Endodermal cell (in vitro differentiated cells): ENCODE results near the gene MAML1. TPM values are rescaled to one million over a fixed set of nuclear protein-coding genes. Genes with fewer than 3 reads are reported as not detected.
A peak's percentile ranks its signal among the peaks of the same experiment; 100 is the strongest.

ENCODE experiments used
- DNase-seq: peaks from one replicate; pipeline ENCODE4 v3.0.0-alpha.2; 2017
- H3K27ac ChIP-seq: 2 replicates; pipeline ENCODE4 v1.5.1; 2013; ENCODE audit warnings: mild to moderate bottlenecking, low read depth, low read length, moderate library complexity
- H3K27me3 ChIP-seq: 2 replicates; pipeline ENCODE4 v1.6.1; 2013; ENCODE audit warnings: mild to moderate bottlenecking, low read length, moderate library complexity; ENCODE audit not compliant: insufficient read depth, control insufficient read depth, poor library complexity, severe bottlenecking
- H3K36me3 ChIP-seq: 2 replicates; pipeline ENCODE4 v1.7.0; 2013; ENCODE audit warnings: mild to moderate bottlenecking, low read length, moderate library complexity; ENCODE audit not compliant: control insufficient read depth, insufficient read depth
- H3K4me1 ChIP-seq: one replicate; pipeline ENCODE4 v1.7.0; 2013; ENCODE audit warnings: low read length; ENCODE audit not compliant: control insufficient read depth, insufficient read depth
- H3K4me3 ChIP-seq: 2 replicates; pipeline ENCODE4 v1.5.1; 2013; ENCODE audit warnings: mild to moderate bottlenecking, low read length, moderate library complexity
- H3K9ac ChIP-seq: 2 replicates; pipeline ENCODE4 v1.6.1; 2013; ENCODE audit warnings: mild to moderate bottlenecking, low read length, moderate library complexity; ENCODE audit not compliant: poor library complexity, severe bottlenecking; ENCODE audit errors: extremely low read depth
- H3K9me3 ChIP-seq: 2 replicates; pipeline ENCODE4 v1.6.1; 2013; ENCODE audit warnings: mild to moderate bottlenecking, low read length, moderate library complexity; ENCODE audit not compliant: control insufficient read depth
- H3K27ac Mint-ChIP-seq: 2 replicates; pipeline ENCODE4 v1.8.0; 2020; ENCODE audit warnings: mixed read lengths
- H3K27me3 Mint-ChIP-seq: 2 replicates; pipeline ENCODE4 v1.8.0; 2021; ENCODE audit warnings: mild to moderate bottlenecking, mixed read lengths; ENCODE audit not compliant: insufficient read depth
- H3K36me3 Mint-ChIP-seq: 2 replicates; pipeline ENCODE4 v1.8.0; 2020; ENCODE audit warnings: low read depth, mixed read lengths
- H3K4me1 Mint-ChIP-seq: 2 replicates; pipeline ENCODE4 v1.8.0; 2020; ENCODE audit warnings: mixed read lengths
- H3K4me3 Mint-ChIP-seq: 2 replicates; pipeline ENCODE4 v1.8.0; 2020; ENCODE audit warnings: mild to moderate bottlenecking, moderate library complexity, mixed read lengths
- H3K9me3 Mint-ChIP-seq: 2 replicates; pipeline ENCODE4 v1.8.0; 2020; ENCODE audit warnings: mild to moderate bottlenecking, mixed read lengths
- CTCF ChIP-seq: fragments of 200-600 bp; sonication (generic); conservative IDR thresholded peaks from 2 replicates; pipeline ENCODE4 v1.5.0; 2021; ENCODE audit warnings: antibody characterized with exemption, mild to moderate bottlenecking
- WGBS, 2 experiments: methylation state at CpG; one replicate each; pipeline versions ENCODE4 v1.1.5 to v1.1.7; 2013; ENCODE audit warnings: missing lambda C conversion rate in 2 of 2, mixed read lengths in 1 of 2; ENCODE audit not compliant: insufficient coverage in 1 of 2, insufficient read length in 1 of 2; 5-methylcytosine and 5-hydroxymethylcytosine counted together
- total RNA-seq, 2 donors: library from RNA; stranded (reverse); fragmentation: NEBNext Ultra II Directional in 1 of 2; extraction: Animal tissue kit (Norgen Biotek cat#: 25700) in 1 of 2; gene quantifications; 2 replicates in 1 of 2; 3 replicates in 1 of 2; pipeline ENCODE4 v1.2.1, GENCODE V29; 2021

MAML1 gene
- total RNA-seq, 2 donors from 2014 or later: 38.9 to 41.4 TPM

GRCh38 chr5:179747811-179748210 lies 15.2 kb downstream of the MAML1 start:
- Histone ChIP-seq H3K27ac (no peak overlapping the region), H3K9me3 (no peaks in the 10 kb centered on the region), H3K9ac (no peak overlapping the region), H3K36me3 (peaks cover 11% of the 10 kb centered on the region), H3K27me3 (no peaks in the 10 kb centered on the region), H3K4me3 (no peak overlapping the region), H3K4me1 (no peaks in the 10 kb centered on the region)
- 95 to 100% methylated on average over 2 of the region's 3 CpGs for WGBS, 2 experiments
- Mint-ChIP-seq H3K27ac (no peak overlapping the region), H3K9me3 (no peaks in the 10 kb centered on the region), H3K36me3 (peaks cover 39% of the 10 kb centered on the region), H3K4me3 (no peak overlapping the region), H3K27me3 (no peaks in the 10 kb centered on the region), H3K4me1 (no peaks in the 10 kb centered on the region)
- TF ChIP-seq CTCF: no peak
- no peak for DNase-seq

GRCh38 chr5:179749857-179750508 lies 17.4 kb downstream of the MAML1 start:
- Histone ChIP-seq H3K27me3 (no peaks in the 10 kb centered on the region), H3K36me3 (peaks cover 6% of the 10 kb centered on the region), H3K27ac (no peak overlapping the region), H3K9ac (no peak overlapping the region), H3K4me1 (no peaks in the 10 kb centered on the region), H3K4me3 (no peak overlapping the region), H3K9me3 (no peaks in the 10 kb centered on the region)
- DNase-seq: no peak
- TF ChIP-seq CTCF: peak; percentile 41
- H3K9me3 Mint-ChIP-seq: no peaks in the 10 kb centered on the region
- H3K4me1 Mint-ChIP-seq: peaks cover 15% of the 10 kb centered on the region
- H3K27ac Mint-ChIP-seq: peak overlapping the region; percentile 61
- H3K4me3 Mint-ChIP-seq: no peak overlapping the region
- no peaks in the 10 kb centered on the region for H3K27me3 Mint-ChIP-seq
- H3K36me3 Mint-ChIP-seq: peaks cover 34% of the 10 kb centered on the region
- 88 to 99% methylated on average over 7 to 8 of the region's 8 CpGs for WGBS, 2 experiments

GRCh38 chr5:179753971-179754370 lies 21.3 kb downstream of the MAML1 start:
- H3K27ac Mint-ChIP-seq: peak overlapping the region; percentile 37
- no peaks in the 10 kb centered on the region for H3K4me1 ChIP-seq
- H3K27me3 ChIP-seq: no peaks in the 10 kb centered on the region
- DNase-seq: no peak
- no peak overlapping the region for H3K4me3 Mint-ChIP-seq
- H3K4me3 ChIP-seq: no peak overlapping the region
- no peaks in the 10 kb centered on the region for H3K9me3 ChIP-seq
- H3K36me3 ChIP-seq: peaks cover 5% of the 10 kb centered on the region
- H3K27me3 Mint-ChIP-seq: no peaks in the 10 kb centered on the region
- no peaks in the 10 kb centered on the region for H3K9me3 Mint-ChIP-seq
- TF ChIP-seq CTCF: no peak
- peaks cover 18% of the 10 kb centered on the region for H3K36me3 Mint-ChIP-seq
- no peak overlapping the region for H3K27ac ChIP-seq
- H3K9ac ChIP-seq: no peak overlapping the region
- 93 to 100% methylated on average over 5 of the region's 5 CpGs for WGBS, 2 experiments
- H3K4me1 Mint-ChIP-seq: peaks cover 20% of the 10 kb centered on the region
